Liver (tissue), 9 donors: ENCODE data around the gene PLXNA2. TPM values are rescaled to one million over a fixed set of nuclear protein-coding genes. Genes with fewer than 3 reads are reported as not detected.

Experiments used
- DNase-seq: peaks from one replicate; pipeline ENCODE4 v3.0.0-alpha.2; 2017; ENCODE audit warnings: low spot score
- H3K27ac ChIP-seq, 2 donors: one replicate each; pipeline ENCODE4 v1.7.0; 2013; ENCODE audit warnings: inconsistent platforms in 2 of 2, low read length in 2 of 2, control low read depth in 1 of 2, low read depth in 1 of 2, mild to moderate bottlenecking in 1 of 2
- H3K27me3 ChIP-seq, 4 donors: one replicate each; pipeline versions ENCODE4 v1.6.1 to v1.7.0; 2013; ENCODE audit warnings: low read length in 3 of 4, inconsistent platforms in 1 of 4, mild to moderate bottlenecking in 1 of 4, moderate library complexity in 1 of 4; ENCODE audit not compliant: control insufficient read depth in 4 of 4, insufficient read depth in 4 of 4
- H3K36me3 ChIP-seq, 4 donors: one replicate each; pipeline versions ENCODE4 v1.6.1 to v1.7.0; 2013; ENCODE audit warnings: low read length in 3 of 4, mild to moderate bottlenecking in 3 of 4, low read depth in 1 of 4, moderate library complexity in 1 of 4; ENCODE audit not compliant: control insufficient read depth in 4 of 4, insufficient read depth in 3 of 4
- H3K4me1 ChIP-seq, 4 donors: one replicate each; pipeline versions ENCODE4 v1.6.1 to v1.7.0; 2013; ENCODE audit warnings: low read length in 3 of 4, mild to moderate bottlenecking in 3 of 4, moderate library complexity in 1 of 4; ENCODE audit not compliant: control insufficient read depth in 4 of 4, insufficient read depth in 4 of 4
- H3K4me3 ChIP-seq, 3 donors: one replicate each; pipeline versions ENCODE4 v1.6.1 to v1.7.0; 2013; ENCODE audit warnings: low read length in 3 of 3, control low read depth in 1 of 3, low read depth in 1 of 3, mild to moderate bottlenecking in 1 of 3
- H3K9ac ChIP-seq, 2 donors: one replicate each; pipeline ENCODE4 v1.7.0; 2013; ENCODE audit warnings: low read length in 2 of 2, mild to moderate bottlenecking in 2 of 2, moderate library complexity in 2 of 2, control low read depth in 1 of 2, low read depth in 1 of 2
- H3K9me3 ChIP-seq, 4 donors: one replicate each; pipeline versions ENCODE4 v1.6.1 to v1.7.0; 2013; ENCODE audit warnings: low read length in 3 of 4; ENCODE audit not compliant: control insufficient read depth in 4 of 4
- CTCF ChIP-seq: fragments of 150-350 bp; IDR thresholded peaks from 2 replicates; pipeline ENCODE4 v1.5.1; 2017; ENCODE audit warnings: improper control_type of control experiment, low read depth, low read length; ENCODE audit not compliant: missing input control
- EGR1 ChIP-seq, 2 donors: IDR thresholded peaks; 2 replicates each; pipeline ENCODE4 v1.6.1; 2016 to 2018; ENCODE audit warnings: antibody characterized with exemption in 2 of 2, low read depth in 2 of 2
- FOXA1 ChIP-seq: IDR thresholded peaks from 2 replicates; pipeline ENCODE4 v1.6.1; 2016; ENCODE audit warnings: antibody characterized with exemption
- FOXA2 ChIP-seq: IDR thresholded peaks from 2 replicates; pipeline ENCODE4 v1.6.1; 2016; ENCODE audit warnings: antibody characterized with exemption
- GABPA ChIP-seq, 2 donors: IDR thresholded peaks in 1 of 2; conservative IDR thresholded peaks in 1 of 2; 2 replicates each; pipeline ENCODE4 v1.6.1; 2016; ENCODE audit warnings: antibody characterized with exemption in 2 of 2, mild to moderate bottlenecking in 1 of 2, moderate library complexity in 1 of 2
- HNF4A ChIP-seq, 2 donors: conservative IDR thresholded peaks; 2 replicates each; pipeline ENCODE4 v1.6.1; 2016; ENCODE audit warnings: antibody characterized with exemption in 2 of 2, mild to moderate bottlenecking in 2 of 2
- HNF4G ChIP-seq: IDR thresholded peaks from 2 replicates; pipeline ENCODE4 v1.6.1; 2016; ENCODE audit warnings: antibody characterized with exemption
- JUND ChIP-seq, 2 donors: IDR thresholded peaks; 2 replicates each; pipeline ENCODE4 v1.6.1; 2016; ENCODE audit warnings: antibody characterized with exemption in 2 of 2
- NR2F2 ChIP-seq: IDR thresholded peaks from 2 replicates; pipeline ENCODE4 v1.6.1; 2016; ENCODE audit warnings: antibody characterized with exemption
- RAD21 ChIP-seq, 2 donors: IDR thresholded peaks; 2 replicates each; pipeline ENCODE4 v1.6.1; 2016; ENCODE audit warnings: antibody characterized with exemption in 2 of 2, mild to moderate bottlenecking in 2 of 2
- RXRA ChIP-seq, 2 donors: IDR thresholded peaks; 2 replicates each; pipeline ENCODE4 v1.6.1; 2017 to 2018; ENCODE audit warnings: antibody characterized with exemption in 2 of 2, mild to moderate bottlenecking in 1 of 2
- SP1 ChIP-seq: IDR thresholded peaks from 2 replicates; pipeline ENCODE4 v1.6.1; 2018; ENCODE audit warnings: antibody characterized with exemption, mild to moderate bottlenecking
- TAF1 ChIP-seq: conservative IDR thresholded peaks from 2 replicates; pipeline ENCODE4 v1.6.1; 2016; ENCODE audit warnings: antibody characterized with exemption, mild to moderate bottlenecking
- YY1 ChIP-seq: IDR thresholded peaks from 2 replicates; pipeline ENCODE4 v1.6.1; 2016; ENCODE audit warnings: antibody characterized with exemption, mild to moderate bottlenecking
- ZBTB33 ChIP-seq: IDR thresholded peaks from 2 replicates; pipeline ENCODE4 v1.6.1; 2016; ENCODE audit warnings: antibody characterized with exemption
- WGBS: extraction: QIAGEN DNeasy Blood & Tissue Kit; methylation state at CpG from one replicate; pipeline ENCODE4 v1.1.7; 2013; 5-methylcytosine and 5-hydroxymethylcytosine counted together
- polyA plus RNA-seq, 2 donors: library from polyadenylated mRNA; stranded (reverse) in 1 of 2; unstranded in 1 of 2; fragments of 200-250 nt in 1 of 2; fragments of >200 nt in 1 of 2; fragmentation: Nextera tagmentation in 1 of 2; extraction: Ambion mirVana in 1 of 2; gene quantifications; one replicate each; pipeline versions ENCODE4 v1.2.1 to v1.2.3, GENCODE V29; 2013 to 2015
- total RNA-seq, 2 donors: library from RNA; depleted of rRNA; stranded (reverse); fragments of >200 nt; gene quantifications; one replicate each; pipeline ENCODE4 v1.2.3, GENCODE V29; 2014
- TF ChIP-seq, protein P1 (sequence below): IDR thresholded peaks from 2 replicates; pipeline ENCODE4 v1.6.1; 2016; ENCODE audit warnings: antibody characterized with exemption
- TF ChIP-seq, protein P2 (sequence below): IDR thresholded peaks from 2 replicates; pipeline ENCODE4 v1.6.1; 2016; ENCODE audit warnings: antibody characterized with exemption
- donor health status: healthy.
- donor health status: healthy.
- donor health status: healthy.
- donor health status: healthy.
- donor health status: healthy.

PLXNA2 gene
- total and polyA plus RNA-seq, 4 donors: 1.8 to 9.2 (median 2.8) TPM

DNA sequence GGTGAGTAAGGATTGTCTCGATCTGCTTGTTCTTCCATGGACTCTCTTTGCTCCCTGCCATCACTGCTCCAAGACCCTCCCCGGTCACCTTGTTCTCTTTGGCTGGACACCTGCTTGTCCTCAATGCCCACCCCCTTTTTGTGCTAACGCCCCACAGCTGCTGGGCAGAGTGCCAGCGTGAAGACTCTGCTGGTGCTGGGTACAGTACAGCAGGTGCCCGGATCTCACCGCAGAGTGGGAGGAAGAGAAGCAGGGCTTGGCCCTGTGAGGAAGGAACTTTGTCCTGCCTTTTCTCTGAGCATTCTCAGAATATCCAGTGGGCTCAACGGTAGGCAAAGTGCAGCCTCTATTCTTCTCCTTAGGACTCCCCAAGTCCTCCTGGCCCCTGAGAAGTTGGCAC lies 90.1 kb downstream of the PLXNA2 start (continued):
- no peak for TF ChIP-seq HNF4A (conservative IDR thresholded peaks at IDR 0.05)

- no peaks in the 10 kb centered on the region for H3K27me3 ChIP-seq
- no peak overlapping the region for H3K4me3 ChIP-seq
- 96% methylated on average over 6 of the region's 6 CpGs for WGBS
- H3K4me1 ChIP-seq: peaks cover 0 to 14% (median 6%) of the 10 kb centered on the region in 4 donors
- no peaks in the 10 kb centered on the region for H3K36me3 ChIP-seq
- no peak overlapping the region for H3K9ac ChIP-seq
- H3K27ac ChIP-seq: no peak overlapping the region
- no peaks in the 10 kb centered on the region for H3K9me3 ChIP-seq
- no peak for DNase-seq
- no peak for TF ChIP-seq GABPA (IDR thresholded peaks at IDR 0.05 in 1 of 2, conservative IDR thresholded peaks at IDR 0.05 in 1 of 2)
- TF ChIP-seq HNF4G: no peak
- TF ChIP-seq SP1: no peak
- TF ChIP-seq, protein P1, sequence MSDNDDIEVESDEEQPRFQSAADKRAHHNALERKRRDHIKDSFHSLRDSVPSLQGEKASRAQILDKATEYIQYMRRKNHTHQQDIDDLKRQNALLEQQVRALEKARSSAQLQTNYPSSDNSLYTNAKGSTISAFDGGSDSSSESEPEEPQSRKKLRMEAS: no peak
- TF ChIP-seq TAF1: no peak
Measured at GRCh38 chr1:208153386-208153785, 90.8 kb downstream of the PLXNA2 start.

GRCh38 chr1:208151728-208152598 lies 92.2 kb downstream of the PLXNA2 start:
- Histone ChIP-seq H3K4me1 (peaks cover 0 to 14% (median 6%) of the 10 kb centered on the region in 4 donors), H3K9me3 (no peaks in the 10 kb centered on the region), H3K27ac (no peak overlapping the region), H3K27me3 (no peaks in the 10 kb centered on the region), H3K36me3 (no peaks in the 10 kb centered on the region), H3K9ac (no peak overlapping the region), H3K4me3 (no peak overlapping the region)
- WGBS: 77% methylated on average over 9 of the region's 9 CpGs
- DNase-seq: no peak
- TF ChIP-seq, protein P2, sequence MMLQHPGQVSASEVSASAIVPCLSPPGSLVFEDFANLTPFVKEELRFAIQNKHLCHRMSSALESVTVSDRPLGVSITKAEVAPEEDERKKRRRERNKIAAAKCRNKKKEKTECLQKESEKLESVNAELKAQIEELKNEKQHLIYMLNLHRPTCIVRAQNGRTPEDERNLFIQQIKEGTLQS: no peak
- TF ChIP-seq JUND (IDR thresholded peaks at IDR 0.05): no peak
- no peak for TF ChIP-seq RAD21 (IDR thresholded peaks at IDR 0.05)
- no peak for TF ChIP-seq SP1
- no peak for TF ChIP-seq YY1
- TF ChIP-seq ZBTB33: no peak
- no peak for TF ChIP-seq NR2F2
- no peak for TF ChIP-seq HNF4A (conservative IDR thresholded peaks at IDR 0.05)
- TF ChIP-seq FOXA2: no peak
- TF ChIP-seq RXRA (IDR thresholded peaks at IDR 0.05): no peak
- TF ChIP-seq TAF1: no peak
- no peak for TF ChIP-seq FOXA1
- no peak for TF ChIP-seq CTCF
- no peak for TF ChIP-seq EGR1 (IDR thresholded peaks at IDR 0.05; ENCODE audit: low read depth in 2 of 2)
- TF ChIP-seq, protein P1: no peak
- TF ChIP-seq HNF4G: no peak
- no peak for TF ChIP-seq GABPA (IDR thresholded peaks at IDR 0.05 in 1 of 2, conservative IDR thresholded peaks at IDR 0.05 in 1 of 2)
